Astrocyte of the spinal cord (primary cell): ENCODE results near the gene SHISA6.

Experiments
- DNase-seq: peaks from one replicate; pipeline ENCODE4 v3.0.0; 2011; ENCODE audit warnings: low read depth, low spot score
- H3K4me3 ChIP-seq: 2 replicates; pipeline ENCODE4 v1.5.1; 2011; ENCODE audit warnings: low read depth, mild to moderate bottlenecking, low read length, moderate library complexity
- in situ Hi-C: cut with HindIII; loops from 2 replicates; pipeline ENCODE4 v1.10.0; 2017; ENCODE audit warnings: low sequenced_read_pairs
- TF ChIP-seq, protein P1 (sequence below): IDR thresholded peaks from 2 replicates; pipeline ENCODE4 v1.5.1; 2012; ENCODE audit warnings: low read depth, mild to moderate bottlenecking, low read length, inconsistent platforms

Gene SHISA6

GRCh38 chr17:11272191-11272590, 31.2 kb downstream of the SHISA6 start:
- TF ChIP-seq, protein P1, sequence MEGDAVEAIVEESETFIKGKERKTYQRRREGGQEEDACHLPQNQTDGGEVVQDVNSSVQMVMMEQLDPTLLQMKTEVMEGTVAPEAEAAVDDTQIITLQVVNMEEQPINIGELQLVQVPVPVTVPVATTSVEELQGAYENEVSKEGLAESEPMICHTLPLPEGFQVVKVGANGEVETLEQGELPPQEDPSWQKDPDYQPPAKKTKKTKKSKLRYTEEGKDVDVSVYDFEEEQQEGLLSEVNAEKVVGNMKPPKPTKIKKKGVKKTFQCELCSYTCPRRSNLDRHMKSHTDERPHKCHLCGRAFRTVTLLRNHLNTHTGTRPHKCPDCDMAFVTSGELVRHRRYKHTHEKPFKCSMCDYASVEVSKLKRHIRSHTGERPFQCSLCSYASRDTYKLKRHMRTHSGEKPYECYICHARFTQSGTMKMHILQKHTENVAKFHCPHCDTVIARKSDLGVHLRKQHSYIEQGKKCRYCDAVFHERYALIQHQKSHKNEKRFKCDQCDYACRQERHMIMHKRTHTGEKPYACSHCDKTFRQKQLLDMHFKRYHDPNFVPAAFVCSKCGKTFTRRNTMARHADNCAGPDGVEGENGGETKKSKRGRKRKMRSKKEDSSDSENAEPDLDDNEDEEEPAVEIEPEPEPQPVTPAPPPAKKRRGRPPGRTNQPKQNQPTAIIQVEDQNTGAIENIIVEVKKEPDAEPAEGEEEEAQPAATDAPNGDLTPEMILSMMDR, result no peak
- DNase-seq, result no peak
- in situ Hi-C loops, result no loop called here
- no peak overlapping the region for H3K4me3 ChIP-seq

DNA sequence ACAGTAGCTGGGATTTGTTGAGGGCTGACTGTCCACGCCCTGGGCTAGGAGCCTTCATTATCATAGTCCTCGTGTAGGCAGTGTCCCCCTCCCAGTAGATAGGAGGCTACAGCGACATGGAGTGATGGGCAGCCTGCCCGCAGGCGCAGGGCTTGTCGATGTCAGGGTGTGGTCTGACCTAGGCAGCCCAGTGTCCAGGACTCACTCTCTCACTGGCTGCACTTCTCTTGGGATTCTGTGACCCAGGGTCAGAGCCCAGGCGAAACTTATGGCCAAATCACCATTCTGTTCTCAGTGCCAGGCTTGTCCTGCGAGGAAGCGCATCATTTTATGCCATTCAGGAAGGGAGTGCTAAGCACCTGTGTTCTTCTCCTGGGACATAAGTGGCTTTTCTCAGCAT, 32.6 kb downstream of the SHISA6 start:
- in situ Hi-C loops, result no loop called here
- DNase-seq, result no peak
- TF ChIP-seq, protein P1, result no peak
- no peak overlapping the region for H3K4me3 ChIP-seq

DNA sequence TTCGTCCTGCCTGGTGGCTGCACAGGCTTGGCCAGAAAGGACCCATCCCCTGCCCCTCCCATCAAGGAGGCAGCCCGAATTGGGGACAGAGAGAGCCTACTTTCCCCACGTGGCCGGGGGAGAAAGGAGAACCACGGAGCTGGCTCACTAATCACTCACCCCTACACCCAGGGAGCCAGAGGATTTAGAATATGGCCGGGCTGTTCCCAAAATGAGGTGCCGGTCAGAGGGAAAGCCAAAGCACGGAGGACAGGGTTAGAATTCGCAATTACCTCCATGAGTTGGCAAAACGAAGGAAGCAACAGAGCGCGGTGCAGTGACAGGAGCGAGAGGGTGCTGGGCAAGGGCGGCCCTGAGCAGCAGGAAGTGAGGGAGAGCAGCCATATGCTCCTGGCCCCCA, 33.1 kb downstream of the SHISA6 start:
- in situ Hi-C loops, result no loop called here
- DNase-seq, result no peak
- no peak overlapping the region for H3K4me3 ChIP-seq
- TF ChIP-seq, protein P1, result no peak

DNA sequence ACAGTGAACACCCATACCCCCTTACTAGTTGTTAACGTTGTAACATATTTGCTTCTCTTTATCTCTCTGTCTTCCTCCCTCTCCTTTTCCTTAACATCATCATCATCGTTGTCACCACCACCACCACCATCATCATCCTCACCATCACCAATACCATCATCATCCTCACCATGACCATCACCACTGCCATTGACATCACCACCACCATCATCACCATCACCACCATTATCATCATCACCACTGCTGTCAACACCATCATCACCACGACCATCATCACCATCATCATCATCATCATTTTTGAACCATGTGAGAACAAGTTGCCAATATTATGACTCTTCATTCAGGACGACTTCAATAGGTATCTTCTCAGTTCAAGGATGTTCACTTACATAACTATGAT, 35.5 kb downstream of the SHISA6 start:
- TF ChIP-seq, protein P1, result no peak
- H3K4me3 ChIP-seq, result no peak overlapping the region
- no peak for DNase-seq
- in situ Hi-C loops, result no loop called here

DNA sequence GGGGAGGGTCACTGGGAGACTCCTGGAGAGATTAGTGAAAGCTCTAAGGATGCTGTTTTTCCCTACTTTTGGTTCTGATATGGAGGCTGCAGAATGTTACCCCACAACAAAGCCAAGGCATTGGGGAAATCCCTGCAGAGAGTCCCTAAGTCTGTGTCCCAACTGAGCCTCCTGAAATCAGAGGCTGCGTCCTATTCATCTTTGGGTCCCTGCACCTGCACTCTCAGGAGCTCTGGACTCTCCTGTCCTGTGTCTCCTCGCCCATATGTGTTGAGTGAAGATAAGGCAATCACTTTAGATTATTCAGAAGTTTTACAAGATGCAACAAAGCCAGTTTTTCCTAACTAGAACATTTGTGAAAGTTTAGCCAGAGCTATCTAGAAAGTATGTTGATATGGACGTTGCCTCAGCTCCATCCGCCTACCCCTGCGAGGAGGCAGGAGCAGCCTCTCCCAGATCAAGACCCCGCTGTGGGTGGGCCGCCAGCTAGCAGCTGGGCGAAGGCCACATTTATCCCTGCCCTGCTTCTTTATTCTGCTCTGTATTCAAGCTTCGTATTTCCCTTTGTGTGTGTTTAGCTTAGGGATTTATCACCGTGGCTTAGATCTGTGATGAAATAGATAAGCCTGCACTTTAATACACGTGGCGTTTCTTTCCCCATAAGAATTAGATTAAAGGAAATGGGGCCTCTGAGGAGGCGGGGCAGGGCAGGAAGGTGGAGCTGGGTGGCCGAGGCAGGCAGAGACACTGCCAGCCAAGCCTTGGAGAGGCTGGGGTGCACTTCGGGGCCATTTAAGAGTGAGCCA, 37.4 kb downstream of the SHISA6 start:
- in situ Hi-C loops, result no loop called here
- TF ChIP-seq, protein P1, result no peak
- no peak overlapping the region for H3K4me3 ChIP-seq
- DNase-seq, result no peak

DNA sequence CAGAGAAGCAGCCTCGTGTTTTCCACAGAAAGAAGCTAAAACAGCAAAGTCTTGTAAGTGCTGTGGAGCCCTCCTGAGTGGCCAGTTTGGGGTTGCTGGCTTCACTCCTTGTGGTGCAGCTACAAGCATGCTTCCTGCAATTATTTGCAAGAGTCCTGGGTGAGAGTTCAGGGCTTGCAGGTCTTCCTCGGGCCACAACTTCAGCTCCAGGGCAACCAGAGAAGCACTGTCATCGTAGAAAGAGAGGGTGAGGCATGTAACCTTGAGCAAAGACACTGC, 37.9 kb downstream of the SHISA6 start:
- in situ Hi-C loops, result no loop called here
- TF ChIP-seq, protein P1, result no peak
- no peak overlapping the region for H3K4me3 ChIP-seq
- no peak for DNase-seq
